Measurements from ENCODE around the gene CSNK1G2.

CSNK1G2 gene

GRCh38 chr19:1944916-1945561 is 4.1 kb downstream of the CSNK1G2 start:
- DNase-seq, result no peak

GRCh38 chr19:1945899-1946298 is 4.9 kb downstream of the CSNK1G2 start:
- no peak for DNase-seq

DNA sequence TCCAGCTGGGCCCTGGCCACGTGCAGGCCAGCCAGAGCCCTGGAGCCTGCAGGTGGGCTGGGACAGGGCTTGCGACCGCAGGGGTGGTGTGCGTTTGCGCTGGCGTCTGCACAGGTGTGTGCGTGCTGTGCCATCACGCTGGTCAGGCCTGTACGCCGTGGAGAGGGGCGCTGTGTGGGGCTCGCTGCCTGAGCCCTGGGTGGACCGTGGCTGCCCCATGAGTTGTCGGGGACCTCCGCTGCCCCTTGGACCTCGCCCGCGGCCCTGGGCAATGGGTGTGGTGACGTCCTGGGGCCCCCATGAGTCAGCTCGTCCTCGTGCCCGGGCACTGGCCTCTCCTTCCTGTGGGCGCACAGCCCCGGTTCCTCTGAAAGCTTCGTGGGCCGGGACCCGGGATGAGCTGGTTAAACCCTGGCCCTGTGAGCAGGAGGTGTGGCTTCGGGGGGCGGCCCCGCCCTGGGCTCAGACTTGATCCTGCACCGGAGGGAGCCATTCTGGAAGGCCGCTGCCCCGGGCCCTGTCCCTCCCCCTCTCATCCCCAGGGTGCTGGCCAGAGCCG is 6.8 kb downstream of the CSNK1G2 start:
- DNase-seq, result no peak

- DNase-seq, result no peak
Observed at GRCh38 chr19:1949304-1950101, 8.5 kb downstream of the CSNK1G2 start.

- DNase-seq, result no peak
Observed at GRCh38 chr19:1950640-1951039, 9.7 kb downstream of the CSNK1G2 start.

DNA sequence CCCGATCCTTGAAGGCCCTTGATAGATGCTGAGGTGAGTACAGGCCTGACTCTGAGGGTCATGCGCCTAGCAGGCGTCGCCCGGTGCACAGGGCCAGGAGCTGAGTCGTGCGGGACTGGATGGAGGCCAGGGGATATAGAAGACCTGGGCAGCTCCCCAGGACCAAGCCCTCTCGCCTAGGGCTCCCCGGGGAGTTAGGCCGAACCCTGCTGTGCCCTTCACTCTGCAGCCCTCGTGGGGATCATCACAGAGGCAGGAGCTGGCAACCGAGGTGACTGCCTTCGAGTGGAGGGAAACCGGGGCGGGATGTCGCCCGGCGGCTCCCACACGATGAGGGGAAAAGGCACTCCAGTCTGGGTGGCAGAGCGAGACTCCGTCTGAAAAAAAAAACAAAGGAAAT is 11.7 kb downstream of the CSNK1G2 start:
- no peak for DNase-seq

DNA sequence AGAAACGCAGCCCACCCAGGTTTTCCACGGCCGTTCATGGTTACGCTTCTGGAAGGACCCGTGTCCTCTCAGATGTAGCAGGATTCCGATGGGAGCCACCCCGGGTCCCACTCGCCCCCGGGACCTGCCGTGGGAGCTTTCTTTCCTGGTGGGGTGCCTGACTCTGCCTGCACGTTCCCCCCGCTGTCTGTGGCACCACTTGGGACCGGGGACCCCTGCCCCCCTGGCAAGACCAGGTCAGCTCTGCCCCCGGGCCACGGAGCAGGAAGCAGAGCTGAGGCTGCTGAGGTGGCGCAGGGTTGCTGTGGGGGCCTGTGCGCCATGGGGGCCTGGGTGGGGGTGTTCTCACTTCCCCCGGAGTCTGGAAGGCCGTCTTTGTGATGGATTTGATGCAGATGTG is 12.1 kb downstream of the CSNK1G2 start:
- DNase-seq, result no peak

DNA sequence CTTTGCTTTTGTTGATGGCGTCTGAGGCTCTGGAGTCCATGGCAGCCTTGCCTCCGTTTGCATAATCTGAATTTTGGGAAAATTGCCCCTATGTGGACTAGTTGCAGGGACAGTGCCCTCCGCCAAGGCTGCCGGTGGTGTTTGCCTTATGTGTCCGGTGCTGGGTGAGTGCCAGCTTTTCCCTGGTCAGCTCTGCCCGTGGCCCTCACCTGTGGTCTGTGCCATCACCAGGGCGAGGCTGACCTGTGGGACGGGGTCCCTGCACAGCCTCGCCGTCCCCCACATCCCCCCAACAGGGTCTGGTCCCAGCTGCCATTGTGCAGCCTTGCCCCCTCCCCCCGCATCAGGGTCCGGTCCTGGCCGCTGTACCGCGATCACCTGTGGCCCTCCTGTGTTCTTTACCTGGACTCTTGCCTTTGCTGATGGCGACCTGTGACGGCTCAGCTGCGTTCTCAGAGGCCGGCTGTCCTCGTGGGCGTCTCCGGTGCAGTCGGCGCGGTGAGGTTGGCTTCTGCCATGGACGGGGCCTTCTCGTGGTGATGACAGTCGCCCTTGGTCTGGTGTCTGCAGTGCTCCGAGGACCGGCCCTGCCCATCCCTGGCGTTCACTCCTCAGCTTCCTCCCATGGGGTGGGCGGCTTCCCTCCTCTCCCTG is 12.6 kb downstream of the CSNK1G2 start:
- DNase-seq, result no peak

GRCh38 chr19:1954532-1954933 is 13.6 kb downstream of the CSNK1G2 start:
- DNase-seq, result no peak

GRCh38 chr19:1955171-1956121 is 14.5 kb downstream of the CSNK1G2 start:
- no peak for DNase-seq

DNA sequence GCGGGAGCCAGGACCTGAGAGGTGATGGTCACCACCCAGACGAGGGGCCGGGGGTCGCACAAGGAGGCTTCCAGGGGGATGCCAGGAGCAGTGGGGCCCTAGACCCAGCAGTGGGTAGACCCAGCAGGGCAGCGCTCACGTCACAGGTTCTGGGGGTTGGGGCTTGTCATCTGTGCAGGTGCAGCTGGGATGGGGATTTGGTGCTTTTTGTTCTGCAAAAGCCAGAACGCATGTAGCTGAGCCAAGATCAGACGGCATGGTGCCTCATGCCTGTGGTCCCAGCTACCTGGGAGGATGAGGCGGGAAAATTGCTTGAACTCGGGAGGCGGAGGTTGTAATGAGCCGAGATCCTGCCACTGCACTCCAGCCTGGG is 15.1 kb downstream of the CSNK1G2 start:
- no peak for DNase-seq

DNA sequence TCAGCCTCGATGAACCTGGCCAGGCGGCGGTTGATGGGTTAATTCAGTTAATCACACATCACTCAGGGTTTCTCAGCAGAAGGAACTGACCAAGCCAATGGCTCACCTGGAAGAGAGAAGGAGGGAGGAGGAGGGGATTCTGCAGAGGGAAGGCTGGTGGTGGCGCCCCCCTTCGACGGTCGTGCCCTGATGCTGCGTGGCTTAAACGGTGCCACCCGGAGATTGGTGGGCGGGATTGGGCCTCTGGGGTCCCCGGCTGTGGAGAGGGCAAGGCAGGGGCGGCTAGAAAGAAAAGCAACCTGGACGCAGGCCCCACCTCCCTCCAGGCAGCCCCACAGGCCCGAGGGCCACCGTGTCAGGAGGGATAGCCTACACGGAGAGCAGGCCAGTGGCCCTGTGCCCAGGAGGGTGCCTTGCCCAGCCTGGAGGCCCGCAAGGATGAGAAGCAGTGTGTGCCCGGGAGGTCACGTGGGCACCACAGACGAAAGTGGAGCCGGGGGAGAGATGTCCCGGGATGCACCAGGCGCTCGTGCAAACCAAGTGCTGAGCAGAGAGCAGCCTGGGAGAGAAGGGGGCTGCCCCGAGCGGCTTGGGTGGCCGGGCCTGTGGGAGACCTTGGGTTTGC is 16.0 kb downstream of the CSNK1G2 start:
- no peak for DNase-seq

GRCh38 chr19:1957562-1958248 is 16.7 kb downstream of the CSNK1G2 start:
- no peak for DNase-seq

- no peak for DNase-seq
Observed at GRCh38 chr19:1959928-1960589, 19.1 kb downstream of the CSNK1G2 start.

DNA sequence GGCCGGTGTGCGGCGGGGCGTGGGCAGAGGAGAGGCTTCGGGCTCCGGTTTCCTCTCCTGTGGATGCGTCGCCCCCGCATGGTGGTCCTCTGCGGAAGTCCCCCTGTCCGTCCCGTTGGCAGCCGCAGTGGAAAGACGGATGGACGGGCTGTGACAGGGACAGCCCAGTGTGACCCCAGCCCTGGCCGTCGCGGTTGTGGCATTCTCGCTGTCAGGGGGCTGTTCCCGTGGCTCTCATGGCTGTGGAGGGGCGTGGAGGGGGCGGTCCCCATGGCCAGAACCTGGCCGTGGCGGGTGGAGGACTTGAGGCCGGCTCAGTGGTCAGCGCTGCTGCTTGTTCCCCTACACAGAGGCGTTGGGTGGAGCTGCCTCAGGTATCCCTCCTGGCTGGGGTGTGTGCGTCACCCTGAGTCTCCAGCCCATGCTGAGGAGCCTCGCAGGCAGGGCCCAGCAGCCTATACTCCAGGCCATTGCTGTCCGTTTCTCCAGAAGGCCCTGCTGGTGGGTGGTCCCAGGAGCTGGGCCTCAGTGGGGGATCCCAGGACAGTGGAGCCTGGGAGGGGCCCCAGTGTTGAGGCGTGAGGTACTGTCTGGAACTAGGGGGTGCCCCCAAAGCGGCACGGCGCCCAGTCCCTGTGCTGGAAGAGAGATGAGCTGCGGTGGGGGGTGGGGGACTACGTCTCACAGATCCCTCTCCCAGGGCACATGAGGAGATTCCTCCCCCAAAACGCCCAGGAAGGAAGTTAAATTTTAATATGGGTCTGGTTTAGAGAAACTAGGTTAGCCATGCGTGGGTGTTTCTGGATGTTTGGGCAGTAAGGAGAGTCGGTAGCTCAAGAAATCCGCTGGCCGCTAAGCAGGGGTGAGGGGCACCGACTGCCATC is 20.3 kb downstream of the CSNK1G2 start:
- no peak for DNase-seq

DNA sequence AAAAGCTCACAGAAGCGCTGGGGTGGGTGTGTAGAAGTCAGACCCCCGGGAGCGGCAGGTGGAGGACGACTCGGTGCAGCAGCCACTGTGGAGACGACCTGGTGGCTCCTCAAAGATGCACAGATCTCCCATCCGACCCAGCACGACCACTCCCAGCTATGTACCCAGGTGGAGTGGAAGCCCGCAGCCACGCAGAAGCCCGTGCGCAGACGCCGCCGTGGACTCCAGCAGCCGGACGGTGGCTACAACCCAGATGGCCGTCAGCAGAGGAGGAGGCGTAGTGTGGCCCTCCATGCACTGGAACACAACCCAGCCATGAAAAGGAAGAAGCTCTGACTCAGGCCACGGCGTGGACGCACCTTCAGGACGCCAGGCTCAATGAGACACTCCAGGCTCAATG is 21.7 kb downstream of the CSNK1G2 start:
- DNase-seq, result no peak

- DNase-seq, result no peak
Observed at GRCh38 chr19:1967087-1967608, 26.2 kb downstream of the CSNK1G2 start.

DNA sequence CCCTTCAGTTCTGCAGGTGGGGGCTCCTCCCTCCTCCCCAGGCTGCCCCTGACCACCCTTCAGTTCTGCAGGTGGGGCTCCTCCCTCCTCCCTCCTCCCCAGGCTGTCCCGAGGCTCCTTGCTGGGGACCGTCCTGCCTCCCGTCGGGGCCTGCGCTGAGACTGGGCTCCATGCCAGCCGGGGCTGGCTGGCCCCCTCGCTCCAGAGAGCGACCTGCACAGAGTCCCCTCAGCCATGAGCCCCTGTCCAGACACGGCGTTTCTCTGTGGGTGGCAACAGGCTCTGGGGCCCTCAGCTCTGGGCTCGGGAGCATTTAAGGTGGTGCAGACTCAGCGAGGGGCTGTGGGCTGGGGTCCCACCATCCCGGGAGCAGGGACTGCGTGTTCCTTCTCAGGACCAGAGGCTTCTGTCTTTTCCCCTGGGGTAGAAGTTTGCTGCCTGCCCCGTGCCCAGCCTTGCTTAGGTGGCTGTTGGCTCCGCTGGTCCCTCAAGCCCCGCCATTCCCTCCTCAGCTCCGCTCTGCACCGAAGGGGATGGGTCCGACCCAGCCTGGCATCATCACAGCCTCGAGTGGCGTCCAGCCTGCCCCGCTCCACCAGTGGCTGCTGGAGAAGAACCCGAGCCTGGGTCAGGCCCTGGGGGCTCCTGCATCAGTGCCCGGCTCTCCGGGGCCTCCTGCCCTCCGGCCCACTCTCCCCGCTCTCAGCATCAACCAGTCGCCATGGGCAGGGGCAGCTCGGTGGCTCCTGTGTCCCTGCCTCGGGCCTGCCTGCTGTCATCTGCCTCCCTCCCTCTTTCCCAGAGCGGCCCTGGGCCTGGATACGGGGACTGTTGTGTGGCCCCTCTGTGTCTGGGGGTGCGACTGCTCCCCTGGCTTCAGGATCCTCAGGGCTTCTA is 27.6 kb downstream of the CSNK1G2 start:
- no peak for DNase-seq
